HG03064 (cell line): ENCODE measurements around the gene ARAP2.
"Not testable (repeated sequence)": the region's sequence is repeated elsewhere in the genome, so short reads cannot be mapped to it uniquely, and the experiment has no call there.

Experiments
- ATAC-seq: cut with Tn5 transposase; IDR thresholded peaks from one replicate; pipeline ENCODE4 v1.9.1; 2021; ENCODE audit warnings: low read depth; ENCODE audit not compliant: unreplicated experiment

Gene ARAP2

DNA sequence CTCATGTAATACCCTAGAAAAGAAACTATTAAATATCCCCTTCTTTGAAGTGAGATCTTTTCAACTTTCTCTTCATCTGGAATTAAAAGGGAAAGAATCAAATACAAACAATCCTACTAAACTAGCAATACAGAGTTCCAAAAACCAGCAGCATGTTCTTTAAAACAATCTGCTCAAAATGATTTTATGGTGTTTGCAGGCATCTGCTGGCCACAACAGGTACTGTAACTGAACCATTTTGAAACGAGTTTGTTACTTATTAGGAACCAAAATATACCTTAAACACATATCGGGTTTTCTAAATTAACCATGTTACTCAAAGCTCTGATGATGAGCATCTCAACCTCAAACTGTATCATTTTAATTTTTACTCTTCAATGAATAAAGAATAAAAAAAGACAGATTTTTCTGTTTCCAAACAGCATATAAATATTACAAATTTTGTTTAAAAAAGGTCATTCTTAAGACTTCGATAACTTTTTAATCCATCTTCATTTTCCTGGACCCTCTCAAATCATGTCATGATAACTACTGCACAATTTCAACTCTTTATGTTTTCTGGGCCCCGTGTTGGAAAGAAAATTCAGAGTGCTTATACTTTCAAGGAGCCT, 56.5 kb downstream of the ARAP2 start:
- no peak for ATAC-seq

DNA sequence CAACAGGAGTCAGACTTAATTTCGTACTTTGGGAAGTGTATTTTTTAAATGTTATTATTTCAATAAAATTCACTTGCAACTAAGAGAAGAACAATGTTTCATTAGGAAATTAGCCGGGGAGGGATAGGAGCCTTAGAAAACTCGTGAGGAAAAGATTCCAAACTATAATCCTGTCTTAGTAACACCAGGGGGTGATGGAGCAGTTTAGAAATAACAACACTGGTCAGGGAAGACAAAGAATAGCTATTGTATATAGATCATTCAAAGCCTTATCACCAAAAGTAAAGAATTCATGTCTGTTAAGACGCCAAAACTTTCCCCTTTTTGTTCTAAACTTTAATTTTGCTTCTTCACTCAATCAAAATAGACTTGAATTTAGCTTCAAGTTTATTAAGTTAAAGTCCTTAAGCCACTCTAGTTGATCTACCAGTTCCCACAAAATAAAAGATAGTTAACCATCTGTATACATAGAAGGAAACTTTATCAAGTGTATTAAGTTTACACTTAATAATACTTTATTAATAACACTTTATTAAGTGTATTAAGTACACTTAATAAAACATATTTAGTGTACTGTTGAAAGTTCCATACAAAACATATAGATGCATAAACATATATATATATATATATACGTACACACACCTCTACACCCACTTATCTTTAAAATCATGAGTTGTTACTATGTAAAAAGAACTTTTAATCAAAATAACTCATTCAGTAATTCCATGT, 60.5 kb downstream of the ARAP2 start:
- no peak for ATAC-seq

DNA sequence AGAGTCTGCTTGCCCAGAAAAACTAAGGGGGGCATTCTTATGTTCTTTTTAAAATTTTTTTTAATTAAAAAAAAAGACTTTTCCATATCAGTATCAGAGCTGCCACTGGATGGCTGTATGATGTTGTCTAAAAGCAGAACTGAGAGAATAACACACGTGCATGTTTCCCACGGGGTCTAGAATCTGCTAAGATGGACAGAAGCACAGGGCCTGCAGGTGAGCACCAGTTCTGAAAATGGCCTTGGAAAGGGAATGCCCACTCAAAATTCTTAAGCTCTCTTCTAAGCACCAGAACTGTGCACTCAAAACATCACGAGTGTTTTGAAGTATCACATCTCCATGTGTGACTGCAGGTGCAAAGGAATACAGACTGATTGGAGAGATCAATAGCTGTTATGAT, 61.1 kb downstream of the ARAP2 start:
- ATAC-seq: no peak

DNA sequence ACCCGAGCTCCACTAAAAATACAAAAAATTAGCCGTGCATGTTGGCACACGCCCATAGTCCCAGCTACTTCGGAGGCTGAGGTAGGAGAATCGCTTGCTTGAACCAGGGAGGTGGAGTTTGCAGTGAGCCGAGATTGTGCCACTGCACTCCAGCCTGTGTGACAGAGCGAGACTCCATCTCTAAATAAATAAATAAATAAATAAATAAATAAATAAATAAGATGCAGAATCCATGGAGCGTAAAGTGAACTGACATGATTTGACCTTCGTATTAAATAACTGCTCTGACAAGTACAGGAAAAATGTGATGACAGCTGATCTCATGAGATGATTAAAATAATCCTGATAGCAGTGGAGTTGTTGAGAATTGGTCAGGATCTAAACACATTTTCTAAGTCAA, 62.0 kb downstream of the ARAP2 start:
- not testable (repeated sequence) for ATAC-seq

DNA sequence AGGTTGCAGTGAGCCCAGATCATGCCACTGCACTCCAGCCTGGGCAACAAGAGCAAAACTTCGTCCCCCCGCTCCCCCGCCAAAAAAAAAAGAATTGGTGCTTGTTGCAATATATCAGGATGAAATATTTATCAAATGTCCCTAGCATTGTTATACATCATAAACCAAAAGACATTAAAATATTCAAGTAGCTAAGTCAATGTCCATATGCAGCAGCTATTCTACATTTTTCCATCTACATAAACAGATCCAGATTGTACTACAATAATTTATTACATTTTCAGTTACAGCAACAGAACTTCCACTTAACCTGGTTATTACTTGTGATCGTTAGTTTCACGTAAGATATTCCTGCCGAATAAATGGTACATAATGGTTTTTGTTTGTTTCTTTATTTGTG, 64.1 kb downstream of the ARAP2 start:
- ATAC-seq: no peak

DNA sequence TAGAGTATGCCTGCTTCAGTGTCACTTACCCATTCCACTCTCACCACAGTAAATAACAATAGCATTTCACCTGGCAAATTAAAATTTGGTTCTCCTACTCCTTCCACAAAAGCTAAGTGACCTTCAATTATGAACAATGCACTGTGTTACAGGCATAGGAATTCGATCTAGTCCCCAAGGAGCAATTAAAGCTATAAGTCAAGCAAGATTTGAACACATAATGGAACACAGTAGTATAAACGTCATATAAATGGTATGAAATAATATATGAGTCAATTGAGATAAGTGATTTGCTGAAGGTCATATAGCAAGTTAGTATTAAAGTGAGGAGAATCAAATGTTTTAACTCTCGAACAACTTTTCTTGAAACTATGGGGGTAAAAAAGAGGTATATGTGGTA, 65.8 kb downstream of the ARAP2 start:
- no peak for ATAC-seq

DNA sequence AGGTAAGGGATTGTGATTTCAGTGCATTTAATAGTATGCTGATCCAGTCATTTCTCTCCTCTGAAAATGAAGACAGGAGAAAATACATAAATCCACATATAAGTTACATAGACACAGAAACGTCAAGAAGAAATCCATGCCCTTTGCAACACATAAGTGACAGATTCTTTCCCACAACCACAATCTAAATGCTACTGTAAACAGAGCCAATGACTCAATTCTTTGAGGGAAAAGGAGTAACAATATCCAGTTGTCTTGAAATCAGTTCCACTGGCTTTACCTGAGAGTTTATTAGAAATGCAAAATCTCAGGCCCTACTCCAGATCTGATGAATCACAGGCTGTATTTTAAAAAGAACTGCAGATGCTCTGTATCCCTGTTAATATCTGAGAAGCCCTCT, 66.4 kb downstream of the ARAP2 start:
- ATAC-seq: no peak

DNA sequence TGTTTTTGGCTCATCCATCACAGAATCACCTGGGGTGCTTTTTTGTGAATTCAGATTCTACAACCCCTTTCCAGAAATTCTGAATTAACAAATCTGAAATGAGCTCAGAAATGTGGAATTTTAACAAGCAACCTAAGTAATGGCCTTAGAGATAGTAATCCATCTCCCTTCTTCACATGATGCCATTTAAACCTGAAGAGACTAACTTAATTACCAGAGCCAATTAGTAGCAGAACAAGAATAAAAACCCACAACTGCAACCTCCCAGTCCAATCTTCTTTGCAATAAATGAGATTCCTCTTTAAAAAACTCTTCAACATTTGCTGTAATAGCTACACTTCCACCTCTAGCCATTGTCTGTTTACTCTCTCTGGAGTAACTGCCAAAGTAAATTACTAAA, 69.7 kb downstream of the ARAP2 start:
- ATAC-seq: no peak

DNA sequence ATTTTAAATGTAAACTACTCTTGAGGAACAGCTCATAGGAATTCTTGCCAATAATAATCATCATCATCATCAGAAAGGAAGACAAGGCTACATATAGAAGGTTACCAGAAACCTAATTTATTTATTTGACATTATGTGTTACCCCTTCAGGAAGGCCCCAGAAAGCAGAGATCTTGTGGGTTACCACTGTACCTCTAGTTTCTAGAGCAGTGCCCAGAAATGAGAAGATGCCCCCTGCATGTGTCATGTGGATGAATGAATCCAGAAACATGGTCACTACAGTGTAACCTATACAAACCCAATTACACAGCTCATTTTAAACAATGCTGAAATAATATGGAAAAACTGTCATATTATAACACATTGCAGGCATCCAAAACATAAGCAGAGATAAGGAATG, 70.4 kb downstream of the ARAP2 start:
- no peak for ATAC-seq

DNA sequence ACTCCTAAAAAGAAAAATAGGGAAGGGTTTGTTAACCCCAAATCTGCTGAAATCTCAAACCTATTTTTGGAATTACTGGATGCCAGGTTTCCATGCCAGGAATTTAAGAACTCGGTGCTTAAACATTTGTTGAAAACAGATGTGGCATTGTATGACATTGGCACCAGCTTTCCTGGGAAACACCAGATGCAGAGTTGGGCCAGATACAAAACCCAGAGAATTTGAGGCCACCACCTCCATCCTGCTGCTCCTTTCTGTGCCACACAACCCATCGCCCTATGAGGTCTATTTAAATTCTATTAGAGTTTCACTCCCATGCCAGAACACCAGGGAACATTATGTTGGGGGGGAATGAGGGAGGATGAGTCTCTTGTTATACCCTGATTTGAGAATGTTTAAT, 71.7 kb downstream of the ARAP2 start:
- no peak for ATAC-seq

DNA sequence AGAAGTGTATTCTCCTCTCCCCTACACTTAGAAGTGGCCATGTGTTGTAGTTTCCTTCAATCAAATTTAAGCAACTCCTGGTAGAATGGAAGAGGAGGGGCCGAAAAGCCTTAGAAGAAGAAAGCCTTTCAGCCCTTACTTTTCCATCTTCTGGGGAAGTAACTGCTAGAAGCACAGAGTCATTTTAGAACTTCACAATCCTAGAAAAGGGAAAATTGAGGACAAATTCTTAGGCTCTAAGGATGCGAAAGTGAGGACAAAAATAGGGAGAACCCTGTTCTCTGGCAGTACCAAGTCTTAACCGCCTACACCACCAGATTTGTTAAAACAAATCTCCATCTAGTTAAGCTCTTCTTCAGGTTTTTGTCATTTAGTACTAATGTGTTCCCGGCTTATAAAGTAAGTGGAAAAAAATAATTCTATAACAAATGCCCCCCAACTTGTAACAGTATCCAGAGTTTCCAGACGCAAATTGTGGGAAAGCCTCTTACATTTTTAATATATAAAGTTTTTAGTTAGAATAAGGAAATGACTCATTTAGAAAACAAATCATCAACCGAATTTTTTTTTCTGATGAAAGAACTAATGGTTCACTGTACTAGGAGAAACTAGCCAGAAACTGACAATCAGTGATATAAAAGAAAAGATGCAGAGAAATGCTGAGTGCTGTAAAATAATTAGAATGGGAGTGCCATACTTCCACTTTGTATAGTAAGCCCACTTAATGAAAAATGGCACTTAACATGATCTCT, 76.0 kb downstream of the ARAP2 start:
- no peak for ATAC-seq

DNA sequence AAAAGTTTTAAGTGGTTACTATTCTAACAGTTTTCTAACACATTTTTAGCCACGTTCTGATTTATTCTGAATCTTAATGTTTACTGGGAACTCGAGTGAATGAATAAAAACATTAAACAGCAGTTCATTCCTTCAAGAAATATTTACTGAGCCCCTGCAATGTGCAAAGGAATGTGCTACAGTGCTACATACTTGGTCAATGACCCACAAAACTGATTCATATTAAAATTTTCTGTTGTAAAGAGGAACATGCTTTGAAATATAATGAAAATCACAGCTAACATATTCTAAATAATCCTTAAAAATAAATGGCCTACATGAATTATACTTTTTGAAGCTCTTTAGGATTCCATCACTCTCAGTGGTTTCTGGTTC, 78.7 kb downstream of the ARAP2 start:
- no peak for ATAC-seq

DNA sequence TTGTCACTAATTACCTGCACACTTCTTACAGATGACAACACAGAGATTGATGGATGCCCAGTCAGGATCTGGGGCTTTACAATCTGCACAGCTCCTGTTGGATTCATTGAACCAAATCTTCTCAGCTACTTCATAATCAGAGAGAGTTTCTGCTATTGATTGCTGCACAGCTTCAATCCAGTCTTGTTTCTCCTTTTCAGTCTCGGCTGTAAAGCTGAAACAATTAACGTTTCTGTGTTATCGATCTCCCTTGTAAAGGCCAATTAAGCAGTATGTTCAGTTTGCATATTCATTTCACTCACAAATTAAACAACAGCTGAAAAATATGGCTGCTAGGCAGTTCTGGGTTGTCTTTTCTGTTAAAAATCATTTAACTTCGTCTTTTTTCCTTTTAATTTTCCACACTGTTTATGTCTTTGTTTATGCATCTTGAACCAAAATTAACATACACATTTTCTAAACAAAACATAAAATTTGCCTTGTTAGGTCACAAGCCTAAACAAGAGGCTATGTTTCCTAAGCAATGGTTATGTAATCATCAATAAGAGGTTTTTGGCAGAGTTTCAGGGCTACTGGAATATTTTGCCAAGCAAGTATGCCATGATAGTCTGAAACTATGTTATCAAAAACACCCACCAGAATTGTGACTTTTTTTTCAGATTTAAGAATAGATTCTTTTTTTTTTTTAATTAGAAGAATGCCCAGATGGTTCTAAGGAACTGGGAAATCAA, 79.2 kb downstream of the ARAP2 start:
- no peak for ATAC-seq

DNA sequence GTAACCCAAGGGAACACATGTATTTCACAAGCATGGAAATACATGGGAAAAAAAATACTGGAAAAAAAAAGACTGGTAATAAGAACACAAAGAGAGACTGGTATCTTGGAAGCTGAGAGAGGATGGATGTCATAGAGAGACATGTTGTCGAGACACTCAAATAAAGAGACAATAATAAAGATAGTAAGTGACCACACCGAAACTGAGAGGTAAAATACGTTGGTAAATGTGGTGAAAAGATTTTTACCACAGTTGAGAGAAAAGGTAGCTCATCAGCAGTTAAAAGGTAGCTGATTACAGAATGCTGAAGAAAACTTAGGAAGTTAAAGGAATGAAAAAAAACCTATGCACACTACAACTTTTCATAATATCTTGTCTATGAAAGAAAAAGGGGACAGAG, 81.1 kb downstream of the ARAP2 start:
- ATAC-seq: no peak

DNA sequence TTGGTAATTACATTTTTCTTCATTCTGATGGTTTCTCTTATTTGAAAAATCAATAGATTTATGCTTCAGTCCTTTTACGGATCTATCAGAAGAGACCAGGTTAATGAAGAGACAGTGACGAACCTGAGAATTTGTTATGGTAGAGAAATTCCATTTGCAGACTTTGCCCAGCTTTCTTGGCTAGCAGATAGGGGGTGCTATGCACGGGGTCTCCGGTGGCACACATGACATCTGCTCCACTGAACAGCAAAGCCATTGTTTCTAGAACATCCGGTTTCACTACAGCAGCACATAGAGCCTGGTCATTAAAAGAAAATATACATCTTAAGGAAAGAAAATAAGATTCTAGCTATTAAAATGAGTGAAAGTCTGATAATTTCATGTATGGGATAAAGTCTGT, 85.1 kb downstream of the ARAP2 start:
- ATAC-seq: no peak

DNA sequence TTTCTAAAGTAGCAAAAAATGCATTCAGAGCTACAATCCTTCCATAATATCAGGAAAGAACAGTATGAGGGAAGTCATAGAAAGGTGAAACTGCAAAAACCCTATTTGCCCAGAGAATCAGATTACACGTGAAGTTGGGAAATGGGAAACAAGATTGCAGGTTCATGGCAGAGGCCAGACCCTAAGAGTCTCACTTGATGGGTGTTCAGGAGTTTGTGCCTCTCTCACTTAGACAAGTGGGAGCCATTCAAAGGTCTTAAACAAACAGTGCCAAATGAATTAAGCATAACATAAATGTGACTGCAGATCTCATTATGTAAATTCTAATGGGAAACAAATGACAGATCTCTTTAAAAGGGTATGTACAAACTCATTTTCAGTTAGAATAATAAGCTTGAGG, 91.6 kb downstream of the ARAP2 start:
- ATAC-seq: no peak

DNA sequence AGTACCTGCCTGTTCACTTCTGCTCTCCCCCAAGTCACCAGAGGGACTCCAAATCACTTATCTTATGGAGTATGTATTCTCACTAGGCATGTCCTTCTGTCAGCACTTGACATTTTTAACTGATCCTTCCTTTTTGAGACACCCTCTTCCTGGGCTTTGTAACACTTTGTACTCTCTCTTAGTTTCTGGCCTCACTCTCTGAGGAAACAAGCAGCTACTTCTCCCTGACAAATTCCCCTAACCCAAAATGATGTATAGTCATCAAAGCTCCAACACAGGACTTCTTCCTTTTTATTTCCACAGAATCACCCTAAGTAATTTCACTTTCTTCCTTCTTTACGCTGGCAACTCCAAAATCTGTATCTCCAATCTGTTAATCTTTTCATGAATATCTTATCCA, 101.8 kb downstream of the ARAP2 start:
- no peak for ATAC-seq

DNA sequence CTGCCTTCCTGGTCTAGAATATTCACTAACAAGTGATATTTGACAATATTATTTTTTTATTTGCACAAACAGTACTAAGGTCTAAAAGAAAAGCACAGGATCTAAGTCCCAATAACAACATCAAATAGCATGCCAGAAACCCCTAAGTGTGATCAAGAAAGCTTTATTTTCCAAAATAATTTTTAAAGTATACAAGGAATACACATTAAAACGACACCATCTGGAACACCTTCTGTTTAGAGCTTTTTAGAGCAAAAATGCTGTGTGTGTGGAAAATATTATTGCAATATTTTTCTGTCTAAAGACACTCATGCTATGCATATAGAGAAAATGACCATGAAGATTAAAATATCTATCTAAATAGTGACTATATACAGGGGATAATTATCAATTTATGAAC, 103.1 kb downstream of the ARAP2 start:
- no peak for ATAC-seq

DNA sequence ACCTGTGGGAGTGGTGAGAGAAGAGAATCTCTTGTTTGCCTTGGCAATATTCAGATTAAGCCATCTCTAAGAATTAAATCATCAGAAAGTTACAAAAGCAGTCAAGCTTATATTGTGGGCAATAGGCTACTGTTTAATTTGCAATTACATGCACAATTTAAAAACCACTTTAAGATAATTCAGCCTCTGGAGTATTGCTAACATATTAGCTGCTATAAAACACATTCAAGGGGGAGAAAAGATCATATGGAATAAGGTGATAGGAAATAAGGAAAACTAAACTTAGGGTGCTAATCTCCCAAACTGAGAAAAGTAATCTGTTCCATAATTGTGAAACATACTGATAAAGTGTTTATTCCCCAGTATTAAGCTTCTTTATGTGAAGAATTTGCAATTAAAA, 103.9 kb downstream of the ARAP2 start:
- ATAC-seq: no peak

DNA sequence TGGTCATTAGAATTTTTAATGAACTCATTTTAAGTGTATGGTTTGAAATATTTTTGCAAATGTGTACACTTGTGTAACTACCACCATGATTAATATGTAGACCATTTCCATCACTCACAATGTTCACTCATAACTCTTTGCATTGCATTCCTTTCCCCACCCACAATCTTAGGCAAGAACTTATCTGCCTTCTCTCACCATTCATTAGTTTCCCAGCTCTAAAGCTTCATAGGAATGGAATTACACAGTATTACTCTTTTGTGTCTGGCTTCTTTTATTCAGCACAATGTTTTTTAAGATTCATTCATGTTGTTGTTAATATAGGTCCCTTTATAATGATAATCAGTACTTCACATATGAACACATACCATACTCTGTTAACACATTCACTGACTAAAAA, 106.1 kb downstream of the ARAP2 start:
- no peak for ATAC-seq

DNA sequence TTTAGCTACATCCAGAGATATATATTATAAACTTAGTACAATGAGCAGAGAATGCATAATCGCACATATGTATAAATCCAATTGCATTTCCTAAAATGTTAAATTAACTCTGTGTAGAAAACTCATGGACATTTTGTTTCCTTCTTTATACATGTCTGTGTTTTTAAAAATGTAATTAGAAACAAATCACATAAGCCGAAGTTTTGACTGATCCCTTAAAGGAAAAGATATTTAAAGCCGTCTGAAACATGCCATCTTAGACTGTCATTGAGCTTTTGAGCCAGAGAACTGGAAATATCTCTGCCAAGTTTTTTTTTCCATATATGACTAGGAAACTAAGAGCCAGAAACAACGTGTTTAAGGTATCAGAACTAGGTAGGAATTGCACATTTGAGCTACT, 107.0 kb downstream of the ARAP2 start:
- ATAC-seq: no peak
